ENCODE results near the gene SST.
"Not testable (repeated sequence)": the region's sequence is repeated elsewhere in the genome, so short reads cannot be mapped to it uniquely, and the experiment has no call there.

SST gene

GRCh38 chr3:187681756-187682155 lies 11.6 kb upstream of the SST start:
- FAIRE-seq: not testable (repeated sequence)

DNA sequence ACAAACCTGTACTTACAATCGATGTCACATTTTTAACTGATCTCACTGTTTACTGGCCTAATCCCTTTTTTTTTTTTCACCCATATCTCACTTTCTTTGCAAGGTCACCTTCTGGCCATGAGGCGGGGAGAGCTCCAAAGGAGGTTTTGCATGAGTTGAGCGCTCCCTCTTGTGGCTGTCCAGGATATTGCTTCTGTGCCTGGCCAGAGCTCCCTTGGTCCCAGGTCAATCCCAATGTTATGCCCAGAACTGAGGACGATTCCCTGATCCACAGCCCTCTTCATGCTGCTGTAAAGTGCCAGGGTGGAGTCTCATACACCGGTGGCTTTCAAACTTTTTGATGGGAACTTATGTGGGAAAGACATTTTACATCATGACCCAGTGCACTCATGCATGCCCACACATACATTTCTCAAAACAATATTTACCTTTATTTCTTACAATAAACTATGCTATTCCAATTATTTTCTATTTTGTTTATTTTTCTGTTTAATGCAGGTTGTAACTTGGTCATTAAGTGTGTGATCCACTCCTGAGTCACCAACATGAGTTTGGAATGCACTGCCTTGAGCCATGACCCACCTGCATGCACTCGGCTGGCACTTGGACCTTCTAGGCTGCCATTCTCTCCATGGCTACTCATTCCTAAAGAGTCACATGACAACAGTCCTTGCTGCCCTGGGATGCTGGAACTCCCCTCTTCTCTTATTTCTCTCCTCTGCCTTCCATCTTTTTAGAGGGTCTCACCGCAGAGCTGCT lies 9.6 kb upstream of the SST start:
- FAIRE-seq: no peak

- FAIRE-seq: peak; percentile 53
Observed at GRCh38 chr3:187678726-187679268, 8.6 kb upstream of the SST start.

DNA sequence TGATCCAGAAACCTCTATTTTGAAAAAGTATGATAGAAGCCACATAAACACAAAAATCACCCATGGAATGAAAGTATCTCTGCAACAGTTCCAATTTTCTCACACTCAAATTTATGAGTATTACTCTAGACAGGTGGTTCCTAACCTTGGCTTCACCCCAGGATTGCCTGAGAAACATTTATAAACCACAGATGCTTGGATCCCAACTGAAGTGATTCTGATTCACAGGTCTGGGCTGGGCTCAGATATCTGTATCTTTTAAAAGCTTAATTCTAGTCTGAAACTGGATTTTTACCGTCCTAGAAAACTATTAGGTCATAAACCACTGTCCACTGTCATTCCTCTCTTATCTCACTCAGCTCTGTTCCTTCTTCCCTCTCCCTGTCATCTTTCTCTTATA lies 7.4 kb upstream of the SST start:
- no peak for FAIRE-seq

- FAIRE-seq: no peak
Observed at GRCh38 chr3:187673012-187673411, 2.8 kb upstream of the SST start.

DNA sequence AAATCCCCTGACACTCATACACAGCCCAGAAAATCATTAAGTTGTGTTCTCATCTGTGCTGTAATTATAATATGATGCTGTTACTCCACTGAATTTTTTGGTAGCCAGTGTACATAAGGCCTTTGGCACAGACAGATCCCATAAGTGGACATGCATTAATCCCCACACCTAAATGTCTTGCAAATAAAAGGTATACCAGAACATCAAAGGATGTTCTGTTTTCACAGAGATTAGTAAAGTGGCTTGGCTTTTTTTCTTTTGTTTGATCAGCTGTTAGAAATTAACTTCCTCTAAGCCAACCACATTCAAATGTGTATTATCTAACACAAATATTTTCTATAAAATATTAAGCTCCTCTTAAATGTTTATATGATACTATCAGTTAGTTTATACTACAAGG lies 2.7 kb downstream of the SST start:
- FAIRE-seq: peak; percentile 30

DNA sequence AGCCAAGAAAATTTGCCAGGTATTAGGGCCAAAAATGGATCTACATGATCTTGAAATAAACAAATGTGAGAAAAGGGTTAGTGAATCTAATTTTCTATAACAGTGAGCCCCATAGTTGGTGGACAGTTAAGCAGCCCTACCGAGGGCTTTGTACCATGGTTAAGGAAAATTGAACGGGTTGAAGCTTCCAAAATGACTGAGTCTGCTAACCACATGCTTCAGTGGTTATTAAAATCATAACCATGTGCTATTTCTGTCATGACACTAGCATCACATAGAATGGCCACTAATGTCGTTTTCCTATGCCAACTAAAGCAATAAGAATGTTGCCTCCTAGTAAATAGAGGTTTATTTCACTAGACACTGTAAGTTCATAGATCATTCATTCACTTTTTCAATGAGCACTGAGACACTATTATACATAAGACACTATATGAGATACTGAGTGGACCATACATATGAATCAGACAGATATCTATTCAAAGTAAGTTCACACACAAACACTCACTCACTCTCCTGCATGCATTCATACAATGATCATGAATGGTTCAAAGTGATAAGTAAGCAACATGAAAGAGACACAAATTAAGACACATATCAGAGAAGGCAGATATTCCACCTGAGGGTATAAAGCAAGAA lies 4.3 kb downstream of the SST start:
- no peak for FAIRE-seq

DNA sequence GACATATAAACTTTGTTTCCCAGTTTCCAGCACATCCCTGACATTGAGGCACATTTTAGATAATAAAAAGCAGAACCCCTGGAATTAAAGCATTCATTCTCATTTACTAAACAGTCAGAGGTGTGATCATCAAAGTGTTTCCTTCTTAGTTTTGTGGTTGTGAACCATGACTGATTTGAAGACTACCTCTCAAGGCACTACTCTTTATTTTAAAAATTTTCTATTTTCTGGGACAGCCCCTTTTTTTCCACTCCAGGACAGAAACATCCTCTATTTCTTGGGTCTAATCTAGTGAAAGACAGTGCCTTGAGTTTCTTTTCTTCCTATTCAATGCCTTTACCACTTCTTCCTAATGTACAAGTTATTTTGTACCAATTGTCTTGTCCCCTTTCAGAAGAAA lies 5.2 kb downstream of the SST start:
- FAIRE-seq: no peak

- no peak for FAIRE-seq
Observed at GRCh38 chr3:187662848-187663409, 7.3 kb downstream of the SST start.

- FAIRE-seq: no peak
Observed at GRCh38 chr3:187661267-187661666, 8.9 kb downstream of the SST start.

DNA sequence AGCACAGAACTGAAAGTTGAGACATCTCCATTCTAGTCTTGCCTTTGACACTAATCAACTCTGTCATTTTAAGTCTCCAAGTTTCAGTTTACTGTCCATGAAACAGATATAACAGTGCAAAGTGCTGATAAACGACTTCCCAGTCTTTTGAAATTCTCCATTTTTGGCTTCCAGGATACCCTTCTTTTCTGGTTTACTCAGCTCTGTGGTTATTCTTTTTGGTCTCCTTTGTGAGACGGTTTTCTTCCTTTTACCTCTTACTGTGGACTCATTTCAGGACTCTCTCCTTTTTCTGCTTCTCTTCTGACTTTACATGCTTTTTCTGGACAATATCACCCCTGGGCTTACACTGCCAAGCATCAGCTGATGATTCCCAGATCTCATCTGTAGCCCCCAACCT lies 18.9 kb downstream of the SST start:
- FAIRE-seq: no peak

DNA sequence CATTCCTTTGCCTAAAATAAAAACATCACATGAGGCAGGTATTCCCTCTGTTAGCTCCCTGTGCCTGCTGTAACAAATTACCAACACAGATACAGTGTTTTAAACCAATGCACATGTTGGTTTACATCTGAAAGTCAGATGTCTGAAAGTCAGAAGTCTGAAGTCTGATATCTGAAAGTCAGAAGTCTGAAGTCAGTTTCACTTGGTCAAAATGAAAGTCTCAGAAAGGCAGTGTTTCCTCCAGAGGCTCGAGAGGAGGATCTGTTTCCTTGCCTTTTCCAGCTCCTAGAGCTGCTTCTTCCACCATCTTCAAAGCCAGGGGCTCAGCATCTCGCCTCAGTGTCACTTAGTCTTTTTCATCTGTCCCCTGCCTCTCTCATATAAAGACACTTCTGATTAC lies 22.0 kb downstream of the SST start:
- no peak for FAIRE-seq

GRCh38 chr3:187646906-187647660 lies 23.1 kb downstream of the SST start:
- FAIRE-seq: no peak

DNA sequence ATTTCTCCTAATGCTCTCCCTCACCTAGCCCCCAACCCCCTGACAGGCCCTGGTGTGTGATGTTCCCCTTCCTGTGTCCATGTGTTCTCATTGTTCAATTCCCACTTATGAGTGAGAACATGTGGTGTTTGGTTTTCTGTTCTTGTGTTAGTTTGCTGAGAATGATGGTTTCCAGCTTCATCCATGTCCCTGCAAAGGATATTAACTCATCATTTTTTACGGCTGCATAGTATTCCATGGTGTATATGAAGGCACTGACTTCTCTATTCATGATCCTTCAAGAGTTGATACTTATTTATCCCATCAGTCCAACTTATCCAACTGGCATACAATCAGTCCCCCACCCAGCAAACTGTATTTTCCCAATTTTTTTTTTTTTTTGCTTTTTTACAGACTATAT lies 24.8 kb downstream of the SST start:
- FAIRE-seq: not testable (repeated sequence)

- no peak for FAIRE-seq
Observed at GRCh38 chr3:187642861-187643260, 27.3 kb downstream of the SST start.

DNA sequence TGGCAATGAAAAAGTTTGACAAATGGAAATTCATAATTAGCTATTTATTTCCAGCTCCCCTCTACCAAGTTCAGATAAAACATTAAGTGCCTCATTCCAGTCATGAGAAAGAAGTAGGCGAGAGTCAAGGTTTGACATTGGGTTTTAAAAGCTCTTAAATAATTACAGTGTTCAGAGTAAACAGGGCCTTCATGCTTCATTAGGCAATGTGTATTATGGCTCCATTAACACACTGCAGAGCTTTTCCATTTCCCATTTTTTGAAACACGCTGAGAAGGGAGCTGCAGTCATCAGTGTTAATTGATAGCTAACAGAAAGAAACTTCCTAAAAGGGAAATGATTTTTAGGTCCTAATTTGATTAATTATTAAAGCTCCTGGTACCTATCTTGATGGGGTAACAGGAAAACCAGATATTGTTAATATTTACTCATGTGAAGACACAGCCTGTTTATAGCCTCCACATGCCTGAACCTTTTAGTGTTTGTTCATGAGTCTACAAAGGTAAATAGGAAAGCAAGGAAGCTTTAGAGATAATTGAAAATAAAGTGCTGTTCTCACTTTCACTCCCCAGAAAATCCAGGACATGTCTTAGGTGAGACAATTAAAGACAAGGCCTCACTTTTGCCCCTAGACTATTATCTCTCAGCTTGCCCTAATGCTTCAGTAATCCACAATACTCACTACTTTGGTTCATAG lies 28.7 kb downstream of the SST start:
- FAIRE-seq: peak; percentile 88

DNA sequence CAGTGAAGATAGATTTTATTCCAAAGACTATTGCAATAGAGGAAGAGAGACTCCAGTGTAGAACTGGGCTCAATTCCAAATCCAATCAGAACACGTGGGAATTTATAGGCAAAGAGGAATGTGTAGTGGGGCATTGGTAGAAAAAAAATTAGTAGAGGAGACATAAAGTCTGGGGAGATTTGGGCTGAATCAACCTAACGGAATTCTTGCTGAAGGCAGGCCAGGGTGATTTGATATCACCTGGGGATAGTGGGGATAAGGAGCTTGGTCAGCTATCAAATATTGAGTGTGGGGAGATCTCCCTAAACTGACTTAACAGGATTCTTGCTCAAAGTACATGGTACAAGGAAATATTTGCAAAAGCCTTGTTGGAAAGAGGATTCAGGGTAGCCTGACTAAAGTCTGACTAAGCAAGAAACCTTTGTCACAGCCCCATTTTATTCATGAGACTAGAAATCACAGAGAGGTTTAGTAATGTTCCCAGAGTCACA lies 29.6 kb downstream of the SST start:
- FAIRE-seq: no peak

DNA sequence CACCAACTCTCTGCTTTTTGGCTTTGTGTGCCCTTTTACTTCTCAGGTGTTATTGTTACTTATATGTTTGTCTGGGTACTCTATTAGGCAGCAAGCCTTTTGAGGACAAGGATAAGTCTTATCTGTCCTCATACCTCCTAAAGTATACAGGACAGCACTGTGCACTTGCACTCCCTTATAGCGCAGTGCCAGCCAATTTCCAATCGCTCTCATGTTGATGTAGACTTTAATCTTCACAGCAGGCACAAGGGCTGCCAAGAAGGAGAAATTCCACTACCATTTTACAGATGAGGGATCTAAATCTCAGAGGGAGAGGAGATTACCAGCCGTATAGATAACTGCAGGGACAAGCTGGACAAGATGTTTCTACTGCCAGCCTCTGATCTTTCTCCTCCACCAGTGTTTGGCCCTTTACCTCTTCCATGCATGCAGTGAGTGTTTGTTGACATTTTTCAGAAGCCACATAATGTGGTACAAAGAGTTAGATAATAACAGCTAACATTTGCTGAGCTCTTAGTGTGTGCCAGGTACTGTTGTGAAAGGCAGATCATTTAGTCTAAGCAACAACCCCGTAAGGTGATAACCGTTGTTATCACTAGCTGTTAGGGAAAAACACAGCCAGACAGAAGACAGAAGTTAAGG lies 30.1 kb downstream of the SST start:
- FAIRE-seq: no peak

GRCh38 chr3:187636528-187636927 lies 33.7 kb downstream of the SST start:
- no peak for FAIRE-seq

DNA sequence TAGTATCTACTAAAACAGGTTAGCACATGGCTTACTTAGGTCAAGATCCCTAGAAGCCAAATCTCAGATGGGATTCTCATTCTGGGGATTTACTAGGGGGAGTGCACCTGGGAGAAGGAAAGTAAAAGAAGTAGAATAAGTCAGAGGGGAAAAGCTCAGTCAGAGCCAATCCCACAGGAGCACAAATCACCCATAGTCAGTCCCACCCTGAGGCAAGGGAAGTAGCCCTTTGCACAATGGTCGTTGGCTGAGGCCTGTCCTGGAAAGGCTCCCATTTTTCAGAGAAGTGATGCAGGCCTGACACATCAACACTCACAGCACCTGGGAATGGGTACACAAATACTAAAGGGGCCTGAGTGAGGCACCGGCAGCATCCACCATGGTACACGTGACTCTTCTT lies 39.8 kb downstream of the SST start:
- FAIRE-seq: no peak

DNA sequence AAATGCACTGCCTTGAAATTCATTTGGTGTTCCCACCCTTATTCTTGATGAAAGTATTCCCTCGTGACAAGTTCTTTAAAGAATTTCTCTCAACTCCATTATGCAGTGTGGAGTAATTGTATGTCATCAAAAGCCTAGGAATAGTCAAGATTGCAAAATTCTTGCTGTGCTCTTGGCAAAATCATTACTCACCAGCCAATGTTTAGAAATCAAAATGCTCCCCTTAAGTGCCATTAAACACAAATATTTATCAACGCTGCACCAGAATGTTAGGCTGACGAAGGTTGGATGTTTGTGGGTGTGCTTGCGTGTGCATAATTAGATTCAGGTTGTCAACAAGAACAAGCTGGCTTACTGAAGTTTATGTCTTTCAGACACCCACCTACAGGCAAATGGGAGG lies 40.5 kb downstream of the SST start:
- FAIRE-seq: no peak

DNA sequence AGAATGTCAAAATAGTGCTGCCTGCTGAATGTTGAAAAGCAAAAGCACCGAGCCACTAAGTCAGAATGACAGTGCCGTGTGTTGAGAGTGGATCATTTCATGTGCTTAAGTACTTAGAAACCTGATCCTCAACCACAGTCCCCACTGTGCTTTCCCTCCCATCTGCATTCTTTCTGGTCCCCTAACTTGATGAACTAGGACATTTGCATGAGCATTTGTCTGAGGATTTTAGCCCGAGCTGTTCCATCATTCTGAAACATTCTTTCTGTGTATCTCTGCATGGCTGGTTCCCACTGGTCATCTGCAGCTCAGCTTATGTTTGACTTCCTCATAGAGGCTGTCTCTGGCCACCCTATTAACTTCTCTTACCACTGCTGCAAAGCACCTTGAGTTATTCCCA lies 42.0 kb downstream of the SST start:
- FAIRE-seq: no peak

All from islet of Langerhans (tissue), 1 donor.